B cell (primary cell): ENCODE data around the gene ARHGEF39. TPM values are rescaled to one million over a fixed set of nuclear protein-coding genes. Genes with fewer than 3 reads are reported as not detected.

Source experiments
- ATAC-seq: fragments of 200-7000 bp; cut with Tn5 transposase; one replicate; pipeline ENCODE4 v1.10.0; 2021; ENCODE audit warnings: low read depth, mild to moderate bottlenecking, moderate number of reproducible peaks, moderate library complexity
- CTCF ChIA-PET: fragments of 350-600 bp; sonication (Branson Sonifier 250); formaldehyde crosslinking; loops from one replicate; lab custom pipeline; 2021; ENCODE audit warnings: antibody characterized with exemption, inconsistent platforms; lab: Charles Lee
- POLR2A ChIA-PET: fragments of 350-600 bp; sonication (Branson Sonifier 250); formaldehyde crosslinking; loops from one replicate; lab custom pipeline; 2021; ENCODE audit warnings: antibody characterized with exemption; lab: Charles Lee
- DNase-seq: peaks from one replicate; pipeline ENCODE4 v3.0.0; 2013
- H2AFZ ChIP-seq: 2 replicates; pipeline ENCODE4 v1.6.1; 2012; ENCODE audit warnings: mild to moderate bottlenecking, low read depth, low read length; ENCODE audit not compliant: insufficient read depth, poor library complexity, severe bottlenecking
- H3K27ac ChIP-seq, 2 donors: 1 replicate in 1 of 2; 2 replicates in 1 of 2; pipeline ENCODE4 v1.5.1; 2012 to 2013; ENCODE audit warnings: low read length in 2 of 2, mild to moderate bottlenecking in 2 of 2, moderate library complexity in 1 of 2
- H3K27me3 ChIP-seq, 4 experiments: fragments of 200-600 bp in 1 of 4; sonication (generic) in 1 of 4; replicated peaks in 1 of 4; 1 replicate in 2 of 4; 2 replicates in 2 of 4; pipeline versions ENCODE4 v1.6.1 to v1.7.0; 2013 to 2016; ENCODE audit warnings: low read length in 3 of 4, mild to moderate bottlenecking in 2 of 4, mixed read lengths in 1 of 4, moderate library complexity in 1 of 4; ENCODE audit not compliant: insufficient read depth in 4 of 4, control insufficient read depth in 3 of 4; ENCODE audit errors: control extremely low read depth in 1 of 4
- H3K36me3 ChIP-seq, 2 experiments: replicated peaks in 1 of 2; 1 replicate in 1 of 2; 2 replicates in 1 of 2; pipeline versions ENCODE4 v1.6.1 to v1.7.1; 2013; ENCODE audit warnings: low read length in 1 of 2; ENCODE audit not compliant: insufficient read depth in 2 of 2, control insufficient read depth in 1 of 2; ENCODE audit errors: control extremely low read depth in 1 of 2, extremely low read depth in 1 of 2
- H3K4me1 ChIP-seq, 2 donors: fragments of 200-600 bp in 1 of 2; sonication (generic) in 1 of 2; 1 replicate in 1 of 2; 2 replicates in 1 of 2; pipeline versions ENCODE4 v1.5.1 to v1.6.1; 2013 to 2017; ENCODE audit warnings: low read length in 2 of 2; ENCODE audit not compliant: control insufficient read depth in 2 of 2, insufficient read depth in 2 of 2
- H3K4me2 ChIP-seq: replicated peaks from 2 replicates; pipeline ENCODE3; 2012; ENCODE audit warnings: mild to moderate bottlenecking, low read depth, low read length; ENCODE audit not compliant: poor library complexity, severe bottlenecking
- H3K4me3 ChIP-seq, 5 experiments: fragments of 200-600 bp in 1 of 5; sonication (generic) in 1 of 5; 1 replicate in 3 of 5; 2 replicates in 2 of 5; pipeline versions ENCODE4 v1.5.1 to v1.7.0; 2011 to 2016; ENCODE audit warnings: low read length in 4 of 5, mild to moderate bottlenecking in 4 of 5, low read depth in 2 of 5, control low read depth in 1 of 5, moderate library complexity in 1 of 5; ENCODE audit not compliant: insufficient read depth in 1 of 5; ENCODE audit errors: control extremely low read depth in 1 of 5, extremely low read depth in 1 of 5
- H3K79me2 ChIP-seq: fragments of 200-600 bp; sonication (generic); one replicate; pipeline ENCODE4 v1.6.0; 2016; ENCODE audit warnings: low read length; ENCODE audit not compliant: control insufficient read depth, insufficient read depth
- H3K9ac ChIP-seq: fragments of 200-600 bp; sonication (generic); 2 replicates; pipeline ENCODE4 v1.6.1; 2017; ENCODE audit warnings: mild to moderate bottlenecking, low read length, moderate library complexity
- H3K9me3 ChIP-seq, 3 donors: one replicate each; pipeline versions ENCODE4 v1.6.1 to v1.7.1; 2013; ENCODE audit warnings: low read length in 2 of 3; ENCODE audit not compliant: control insufficient read depth in 2 of 3, insufficient read depth in 1 of 3; ENCODE audit errors: control extremely low read depth in 1 of 3
- H4K20me1 ChIP-seq: 2 replicates; pipeline ENCODE4 v1.6.0; 2012; ENCODE audit warnings: mild to moderate bottlenecking, low read length; ENCODE audit not compliant: insufficient read depth, control insufficient read depth, poor library complexity, severe bottlenecking
- H3K27ac Mint-ChIP-seq: one replicate; pipeline ENCODE4 v1.8.0; 2021; ENCODE audit warnings: mixed read lengths
- H3K27me3 Mint-ChIP-seq: one replicate; pipeline ENCODE4 v1.8.0; 2021; ENCODE audit warnings: mixed read lengths
- H3K4me1 Mint-ChIP-seq: one replicate; pipeline ENCODE4 v1.8.0; 2021; ENCODE audit warnings: mixed read lengths
- H3K4me3 Mint-ChIP-seq: one replicate; pipeline ENCODE4 v1.8.0; 2021; ENCODE audit warnings: mixed read lengths
- H3K9me3 Mint-ChIP-seq: one replicate; pipeline ENCODE4 v1.8.0; 2022; ENCODE audit warnings: mixed read lengths; ENCODE audit not compliant: insufficient read depth
- EZH2 ChIP-seq: IDR thresholded peaks from 2 replicates; pipeline ENCODE4 v1.6.1; 2012; ENCODE audit warnings: borderline replicate concordance, low read depth, mild to moderate bottlenecking, moderate library complexity, low read length; ENCODE audit not compliant: insufficient read depth, poor library complexity, severe bottlenecking
- WGBS: methylation state at CpG from one replicate; pipeline ENCODE4 v1.1.5; 2013; ENCODE audit warnings: missing lambda C conversion rate; ENCODE audit not compliant: insufficient coverage; 5-methylcytosine and 5-hydroxymethylcytosine counted together
- intact Hi-C: fragments of 100-400 bp; cut with micrococcal nuclease; formaldehyde crosslinking; loops from one replicate; pipeline ENCODE4 v1.10.0; 2022
- polyA plus RNA-seq: library from polyadenylated mRNA; depleted of rRNA; stranded (reverse); fragments of >200 nt; gene quantifications from 2 replicates; pipeline ENCODE4 v1.2.3, GENCODE V29; 2012
- total RNA-seq, 2 donors: library from RNA; stranded (reverse); fragments of 120-200 nt in 1 of 2; gene quantifications; 1 replicate in 1 of 2; 2 replicates in 1 of 2; pipeline versions ENCODE4 v1.2.3 to v1.2.4, GENCODE V29; 2013 to 2022
- TF ChIP-seq, protein P1 (sequence below): fragments of 200-600 bp; IDR thresholded peaks from one replicate; pipeline ENCODE4 v1.8.0; 2022; ENCODE audit warnings: antibody characterized with exemption, mild to moderate bottlenecking

The ARHGEF39 gene
- total and polyA plus RNA-seq, 2 donors (not counting 1 experiment from before 2014, with no cell fraction given): 0.40 to 0.62 TPM

DNA sequence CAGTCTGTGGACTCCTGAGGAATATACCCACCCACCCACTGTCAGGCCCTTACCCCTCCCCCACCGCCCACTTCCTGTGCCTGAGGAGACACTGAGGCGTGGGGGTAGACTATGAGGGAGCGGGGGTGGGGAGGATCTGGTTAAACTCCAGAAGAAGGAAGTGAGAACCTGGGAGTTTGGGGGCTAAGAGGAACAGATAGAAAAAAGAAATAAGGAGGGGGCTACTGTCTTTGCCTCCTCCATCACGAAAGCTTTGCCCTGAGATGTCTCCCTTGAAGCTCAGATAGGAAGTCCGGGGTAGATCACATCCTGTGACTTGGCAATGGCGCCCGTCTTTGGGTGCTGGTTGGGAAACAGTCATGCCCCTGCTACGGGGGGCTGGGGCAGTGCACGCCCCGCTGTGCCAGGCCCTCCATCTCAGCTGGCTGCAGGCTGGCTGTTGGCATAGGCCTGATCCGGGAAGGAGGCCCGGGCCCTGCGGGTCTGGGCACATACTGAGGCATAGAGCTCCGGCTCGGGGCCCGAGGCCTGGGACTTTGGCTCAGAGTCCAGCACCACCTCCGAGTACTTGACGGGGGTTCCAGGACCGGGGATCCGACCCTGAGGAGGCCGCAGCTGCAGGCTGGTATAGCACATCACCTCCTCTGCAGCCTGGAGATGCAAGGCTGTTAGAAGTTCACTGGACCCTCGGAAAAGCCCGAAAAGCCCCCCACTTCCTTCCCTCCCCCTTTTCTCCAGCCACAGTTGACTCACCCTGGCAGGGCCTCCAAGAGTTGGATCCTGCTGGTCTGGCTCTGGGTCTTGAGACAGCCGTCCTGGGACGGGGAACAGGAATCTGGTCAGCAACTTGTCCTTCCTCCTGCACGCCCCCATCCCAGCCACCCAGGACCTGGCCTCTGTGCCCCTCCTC is 15.3 kb downstream of the ARHGEF39 start:
- Histone ChIP-seq H3K4me2 (peak overlapping the region; percentile 93), H2AFZ (peak overlapping the region; percentile 68), H4K20me1 (no peaks in the 10 kb centered on the region), H3K9me3 (no peaks in the 10 kb centered on the region), H3K4me1 (peaks cover 54 to 69% of the 10 kb centered on the region in 2 donors), H3K27ac (peak overlapping the region; percentile 67 to 95), H3K9ac (peak overlapping the region; percentile 70), H3K27me3 (no peaks in the 10 kb centered on the region), H3K79me2 (peaks cover 23% of the 10 kb centered on the region), H3K4me3 (peak overlapping the region; percentile 38 to 75 (median 65)), H3K36me3 (peaks cover 0 to 5% of the 10 kb centered on the region in 2 experiments)
- ChIA-PET CTCF (interaction anchor here (0.9 to 15.0 kb wide), 10 partner anchors 9 to 82 kb away, joined by 3 to 357 read pairs (median 6); partner anchors contain the start of genes ARHGEF39, CCDC107, CD72 and CREB3), POLR2A (interaction anchor here (1.2 to 9.7 kb wide), 3 partner anchors 8 to 32 kb away, joined by 3 to 114 read pairs (median 62); partner anchors contain the start of genes CCDC107, CD72 and RMRP)
- DNase-seq (peak; percentile 54), ATAC-seq (no peak)
- peak overlapping the region; percentile 97 for H3K4me3 Mint-ChIP-seq
- intact Hi-C loops: no loop called here
- WGBS: 49% methylated on average over 24 of the region's 26 CpGs
- no peak for TF ChIP-seq EZH2
- TF ChIP-seq, protein P1, sequence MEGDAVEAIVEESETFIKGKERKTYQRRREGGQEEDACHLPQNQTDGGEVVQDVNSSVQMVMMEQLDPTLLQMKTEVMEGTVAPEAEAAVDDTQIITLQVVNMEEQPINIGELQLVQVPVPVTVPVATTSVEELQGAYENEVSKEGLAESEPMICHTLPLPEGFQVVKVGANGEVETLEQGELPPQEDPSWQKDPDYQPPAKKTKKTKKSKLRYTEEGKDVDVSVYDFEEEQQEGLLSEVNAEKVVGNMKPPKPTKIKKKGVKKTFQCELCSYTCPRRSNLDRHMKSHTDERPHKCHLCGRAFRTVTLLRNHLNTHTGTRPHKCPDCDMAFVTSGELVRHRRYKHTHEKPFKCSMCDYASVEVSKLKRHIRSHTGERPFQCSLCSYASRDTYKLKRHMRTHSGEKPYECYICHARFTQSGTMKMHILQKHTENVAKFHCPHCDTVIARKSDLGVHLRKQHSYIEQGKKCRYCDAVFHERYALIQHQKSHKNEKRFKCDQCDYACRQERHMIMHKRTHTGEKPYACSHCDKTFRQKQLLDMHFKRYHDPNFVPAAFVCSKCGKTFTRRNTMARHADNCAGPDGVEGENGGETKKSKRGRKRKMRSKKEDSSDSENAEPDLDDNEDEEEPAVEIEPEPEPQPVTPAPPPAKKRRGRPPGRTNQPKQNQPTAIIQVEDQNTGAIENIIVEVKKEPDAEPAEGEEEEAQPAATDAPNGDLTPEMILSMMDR: no peak
- H3K4me1 Mint-ChIP-seq: peaks cover 67% of the 10 kb centered on the region
- H3K27me3 Mint-ChIP-seq: no peaks in the 10 kb centered on the region
- H3K27ac Mint-ChIP-seq: peak overlapping the region; percentile 97
- no peaks in the 10 kb centered on the region for H3K9me3 Mint-ChIP-seq
